HG03095 (cell line): ENCODE results near the gene PPFIBP1.

ENCODE experiments used
- ATAC-seq: cut with Tn5 transposase; IDR thresholded peaks from one replicate; pipeline ENCODE4 v1.9.1; 2021; ENCODE audit warnings: moderate library complexity; ENCODE audit not compliant: unreplicated experiment

PPFIBP1 gene

GRCh38 chr12:27523642-27524493 is at the start of gene PPFIBP1:
TSS of gene PPFIBP1 (plus strand) at chr12:27524206. CDS start at chr12:27633397, 109,191 bp downstream.
- peak; percentile 94 for ATAC-seq

GRCh38 chr12:27474344-27474743 is 49.7 kb upstream of the PPFIBP1 start:
- ATAC-seq: no peak

GRCh38 chr12:27477049-27477448 is 47.0 kb upstream of the PPFIBP1 start:
- no peak for ATAC-seq

- ATAC-seq: no peak
Observed at GRCh38 chr12:27478949-27479348, 45.1 kb upstream of the PPFIBP1 start.

DNA sequence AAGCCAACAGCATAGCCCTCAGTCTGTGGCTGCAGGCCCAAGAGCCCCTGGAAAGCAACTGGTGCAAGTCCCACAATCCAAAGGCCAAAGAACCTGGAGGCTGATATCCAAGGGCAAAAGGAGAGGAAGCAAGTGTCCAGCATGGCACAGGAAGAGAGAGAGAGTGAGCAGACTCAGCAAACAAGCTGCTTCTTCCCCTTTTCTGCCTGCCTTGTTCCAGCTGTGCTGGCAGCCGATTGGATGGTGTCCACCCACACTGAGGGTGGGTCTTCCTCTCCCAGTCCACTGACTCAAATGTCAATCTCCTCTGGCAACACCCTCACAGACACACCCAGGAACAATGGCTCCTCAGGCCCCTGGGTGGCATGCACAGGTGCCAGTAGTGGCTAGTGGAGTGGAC is 44.0 kb upstream of the PPFIBP1 start:
- no peak for ATAC-seq

DNA sequence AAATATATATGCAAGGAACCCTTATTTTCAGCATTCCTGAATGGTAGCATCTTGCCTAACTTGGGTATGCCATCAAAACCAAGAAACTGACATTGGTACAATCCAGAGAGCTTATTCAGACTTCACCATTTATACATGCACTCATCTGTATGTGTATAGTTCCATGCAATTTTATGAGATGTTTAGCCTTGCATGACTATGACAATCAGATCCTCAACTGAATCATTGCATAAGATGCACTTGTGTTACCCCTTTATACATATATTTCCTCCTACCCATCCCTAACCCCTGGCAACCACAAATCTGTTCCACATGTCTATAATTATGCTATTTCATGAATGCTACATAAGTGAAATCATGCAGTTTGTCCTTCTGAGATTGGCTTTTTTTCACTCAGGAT is 37.0 kb upstream of the PPFIBP1 start:
- no peak for ATAC-seq

- no peak for ATAC-seq
Observed at GRCh38 chr12:27488479-27488878, 35.5 kb upstream of the PPFIBP1 start.

- ATAC-seq: no peak
Observed at GRCh38 chr12:27491226-27491625, 32.8 kb upstream of the PPFIBP1 start.

- ATAC-seq: no peak
Observed at GRCh38 chr12:27493260-27493940, 30.6 kb upstream of the PPFIBP1 start.

- ATAC-seq: no peak
Observed at GRCh38 chr12:27497446-27497845, 26.6 kb upstream of the PPFIBP1 start.

- no peak for ATAC-seq
Observed at GRCh38 chr12:27498149-27498548, 25.9 kb upstream of the PPFIBP1 start.

- ATAC-seq: no peak
Observed at GRCh38 chr12:27498761-27499160, 25.2 kb upstream of the PPFIBP1 start.

DNA sequence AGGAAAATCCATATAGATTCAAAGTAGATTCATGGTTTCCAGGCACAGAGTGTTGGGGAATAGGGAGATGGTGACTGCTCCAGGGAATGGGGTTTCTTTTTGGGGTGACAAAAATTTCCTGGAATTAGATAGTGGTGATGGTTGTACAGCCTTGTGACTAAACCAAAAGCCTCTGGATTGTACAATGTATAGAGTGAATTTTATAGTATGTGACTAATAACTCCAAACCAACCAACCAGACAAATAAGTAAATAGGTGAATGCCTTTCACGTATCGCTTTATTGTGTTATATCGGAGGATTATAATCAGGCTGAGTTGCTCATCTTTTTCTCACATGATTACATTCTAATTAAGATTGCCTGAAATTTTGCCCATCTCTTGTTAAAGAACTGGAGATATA is 24.6 kb upstream of the PPFIBP1 start:
- no peak for ATAC-seq

DNA sequence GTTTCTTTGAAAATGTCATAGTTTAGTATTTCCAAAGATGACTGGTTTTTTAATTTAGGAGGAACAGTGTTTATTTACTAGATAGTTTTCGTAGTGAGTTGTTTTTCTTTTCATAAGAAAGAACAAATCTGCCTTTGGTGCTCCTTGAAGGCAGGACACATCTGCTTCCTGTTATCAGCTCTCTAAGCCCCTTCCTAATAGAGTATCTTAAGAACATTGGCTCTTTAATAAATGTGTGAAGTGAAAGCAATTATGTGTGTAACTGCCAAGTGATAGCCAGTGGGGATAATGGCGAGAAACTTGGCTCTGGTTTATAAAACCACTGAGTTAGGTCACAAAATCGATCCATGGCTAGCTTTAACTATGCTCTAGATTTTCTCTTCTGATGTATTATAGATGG is 23.5 kb upstream of the PPFIBP1 start:
- ATAC-seq: no peak

GRCh38 chr12:27502021-27502435 is 22.0 kb upstream of the PPFIBP1 start:
- no peak for ATAC-seq

GRCh38 chr12:27504507-27504906 is 19.5 kb upstream of the PPFIBP1 start:
- no peak for ATAC-seq

GRCh38 chr12:27505109-27505508 is 18.9 kb upstream of the PPFIBP1 start:
- no peak for ATAC-seq

- ATAC-seq: no peak
Observed at GRCh38 chr12:27505761-27506160, 18.2 kb upstream of the PPFIBP1 start.

DNA sequence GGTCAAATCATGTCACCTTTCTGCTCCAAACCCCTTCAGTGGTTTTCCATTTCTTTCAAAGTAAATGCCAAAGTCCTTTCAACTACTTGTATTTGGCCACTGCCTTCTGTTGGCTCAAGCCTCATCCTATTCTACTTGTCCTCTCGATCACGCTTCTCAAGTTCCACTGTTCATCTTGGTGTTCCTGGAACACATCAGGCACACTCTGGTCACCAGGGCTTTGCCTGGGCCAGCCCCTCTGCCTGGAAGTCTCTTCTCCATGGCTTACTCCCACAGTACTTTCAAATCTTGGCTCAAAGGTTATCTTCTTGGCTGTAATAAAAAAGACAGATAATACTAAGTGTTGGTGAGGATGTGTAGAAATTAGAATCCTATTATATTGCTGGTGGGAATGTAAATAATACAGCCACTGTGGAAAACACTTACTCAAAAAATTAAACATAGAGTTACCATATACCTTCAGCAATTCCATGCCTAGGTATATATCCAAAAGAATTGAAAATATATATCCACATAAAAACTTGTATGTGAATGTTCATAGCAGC is 17.3 kb upstream of the PPFIBP1 start:
- no peak for ATAC-seq

- ATAC-seq: no peak
Observed at GRCh38 chr12:27508736-27509431, 15.1 kb upstream of the PPFIBP1 start.

DNA sequence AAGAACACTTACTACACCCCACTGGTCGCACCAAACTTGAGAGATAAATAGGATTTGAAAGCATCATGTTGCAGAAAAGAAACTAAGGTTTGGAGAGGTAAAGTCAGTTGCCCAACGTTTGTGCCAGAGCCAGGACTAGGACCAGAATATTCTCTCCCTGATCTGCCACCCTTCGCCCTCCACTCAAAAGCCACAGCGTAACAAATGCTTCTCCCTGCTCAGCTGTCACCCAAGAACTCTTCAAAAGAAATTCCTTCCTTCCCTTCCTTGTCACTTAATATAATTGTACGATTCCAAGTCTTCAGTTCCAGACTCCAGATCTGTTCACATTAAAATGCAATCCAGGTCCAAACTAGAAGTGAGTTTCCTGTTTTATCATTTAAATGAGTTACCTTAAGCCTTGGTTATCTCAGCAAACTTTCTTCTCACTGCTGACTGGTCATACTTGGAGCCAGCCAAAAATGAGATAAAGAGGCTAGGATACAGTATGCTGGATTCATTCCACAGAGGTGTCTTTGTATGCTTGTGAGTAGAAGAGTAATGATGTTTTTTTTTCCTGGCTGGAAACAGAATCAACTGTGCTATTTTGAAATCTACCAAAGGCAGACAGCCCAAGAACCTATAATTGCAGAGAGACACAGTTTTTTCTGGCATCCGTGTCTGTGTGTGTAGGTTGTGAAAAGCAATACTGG is 12.8 kb upstream of the PPFIBP1 start:
- no peak for ATAC-seq
